GM12874 (cell line): Measurements from ENCODE around the gene CLDN2.

Experiments
- TF ChIP-seq, protein P1 (sequence below): IDR thresholded peaks from 2 replicates; pipeline ENCODE4 v1.5.1; 2011; ENCODE audit warnings: low read depth, mild to moderate bottlenecking, control low read depth, low read length, moderate library complexity; ENCODE audit not compliant: insufficient read depth

The CLDN2 gene

DNA sequence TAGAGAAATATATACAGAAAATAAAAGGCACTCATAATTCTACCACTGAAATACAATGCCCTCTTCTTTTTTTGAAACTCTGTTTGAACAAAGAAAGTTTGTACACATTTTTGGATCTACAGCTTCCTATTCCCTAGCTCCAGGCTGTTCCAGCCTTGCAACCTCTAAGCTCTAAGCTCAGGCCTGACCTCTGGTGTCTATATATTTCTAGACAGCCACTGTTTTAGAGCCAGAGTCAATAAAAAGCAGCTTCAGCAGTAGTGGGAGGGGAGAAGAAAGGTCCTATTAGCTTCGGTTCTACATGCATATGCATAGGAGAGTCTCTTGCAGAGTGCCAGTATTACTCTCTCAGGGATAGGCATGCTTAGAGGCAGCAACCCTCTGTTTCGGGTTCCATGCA is 39.7 kb downstream of the CLDN2 start:
- TF ChIP-seq, protein P1, sequence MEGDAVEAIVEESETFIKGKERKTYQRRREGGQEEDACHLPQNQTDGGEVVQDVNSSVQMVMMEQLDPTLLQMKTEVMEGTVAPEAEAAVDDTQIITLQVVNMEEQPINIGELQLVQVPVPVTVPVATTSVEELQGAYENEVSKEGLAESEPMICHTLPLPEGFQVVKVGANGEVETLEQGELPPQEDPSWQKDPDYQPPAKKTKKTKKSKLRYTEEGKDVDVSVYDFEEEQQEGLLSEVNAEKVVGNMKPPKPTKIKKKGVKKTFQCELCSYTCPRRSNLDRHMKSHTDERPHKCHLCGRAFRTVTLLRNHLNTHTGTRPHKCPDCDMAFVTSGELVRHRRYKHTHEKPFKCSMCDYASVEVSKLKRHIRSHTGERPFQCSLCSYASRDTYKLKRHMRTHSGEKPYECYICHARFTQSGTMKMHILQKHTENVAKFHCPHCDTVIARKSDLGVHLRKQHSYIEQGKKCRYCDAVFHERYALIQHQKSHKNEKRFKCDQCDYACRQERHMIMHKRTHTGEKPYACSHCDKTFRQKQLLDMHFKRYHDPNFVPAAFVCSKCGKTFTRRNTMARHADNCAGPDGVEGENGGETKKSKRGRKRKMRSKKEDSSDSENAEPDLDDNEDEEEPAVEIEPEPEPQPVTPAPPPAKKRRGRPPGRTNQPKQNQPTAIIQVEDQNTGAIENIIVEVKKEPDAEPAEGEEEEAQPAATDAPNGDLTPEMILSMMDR = no peak

DNA sequence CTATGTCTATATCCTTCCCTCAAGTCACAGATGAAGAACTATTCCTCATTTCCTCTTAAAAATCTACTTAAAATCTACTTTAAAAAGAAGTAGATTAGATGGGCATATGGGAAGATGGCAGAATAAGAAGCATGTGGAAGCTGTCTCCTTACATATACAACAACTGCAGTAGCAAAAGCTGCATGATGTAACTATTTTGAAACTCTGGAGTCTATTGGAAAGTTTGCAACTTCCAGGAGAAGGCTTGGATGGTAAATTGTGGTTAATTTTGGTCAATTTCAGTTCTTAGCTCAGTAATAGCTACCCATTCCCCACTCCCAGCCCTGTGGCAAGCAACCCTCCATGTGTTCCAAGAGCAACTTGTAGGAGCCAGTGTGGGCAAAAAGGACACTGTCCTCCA is 42.9 kb downstream of the CLDN2 start:
- TF ChIP-seq, protein P1 = no peak

DNA sequence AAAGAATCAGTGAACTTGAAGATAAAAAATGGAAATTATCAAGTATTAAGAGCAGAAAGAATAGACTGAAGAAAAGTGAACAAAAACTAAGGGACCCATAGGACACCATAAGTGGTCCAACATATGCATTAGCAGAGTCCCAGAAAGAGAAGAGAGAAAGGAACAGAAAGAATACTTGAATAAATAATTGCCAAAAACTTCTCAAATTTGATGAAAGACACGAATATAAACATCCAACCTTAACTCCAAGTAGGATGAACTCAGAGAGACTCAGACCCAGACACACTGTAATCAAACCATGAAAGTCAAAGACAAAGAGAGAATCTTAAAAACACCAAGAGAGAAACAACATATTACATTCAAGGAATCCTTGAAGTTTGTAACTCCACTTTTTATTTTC is 44.1 kb downstream of the CLDN2 start:
- TF ChIP-seq, protein P1 = no peak

DNA sequence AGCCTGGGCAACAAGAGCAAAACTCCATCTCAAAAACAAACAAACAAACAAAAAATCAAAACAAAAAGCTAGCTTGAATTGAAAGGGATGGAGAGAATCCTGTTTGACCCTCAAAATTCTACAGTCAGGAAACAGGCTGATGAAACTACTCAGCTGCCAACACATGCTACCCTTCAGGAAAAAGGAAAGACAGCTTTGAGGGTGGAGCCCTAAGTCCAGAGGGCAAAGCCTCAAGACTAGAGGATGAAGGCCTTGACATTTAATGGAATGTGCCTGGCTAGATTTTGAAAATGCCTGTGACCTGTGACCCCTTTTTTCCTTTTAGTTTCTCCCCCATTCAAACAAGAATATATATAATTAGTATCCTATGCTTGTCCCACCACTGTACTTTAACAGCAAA is 52.7 kb downstream of the CLDN2 start:
- TF ChIP-seq, protein P1 = no peak

DNA sequence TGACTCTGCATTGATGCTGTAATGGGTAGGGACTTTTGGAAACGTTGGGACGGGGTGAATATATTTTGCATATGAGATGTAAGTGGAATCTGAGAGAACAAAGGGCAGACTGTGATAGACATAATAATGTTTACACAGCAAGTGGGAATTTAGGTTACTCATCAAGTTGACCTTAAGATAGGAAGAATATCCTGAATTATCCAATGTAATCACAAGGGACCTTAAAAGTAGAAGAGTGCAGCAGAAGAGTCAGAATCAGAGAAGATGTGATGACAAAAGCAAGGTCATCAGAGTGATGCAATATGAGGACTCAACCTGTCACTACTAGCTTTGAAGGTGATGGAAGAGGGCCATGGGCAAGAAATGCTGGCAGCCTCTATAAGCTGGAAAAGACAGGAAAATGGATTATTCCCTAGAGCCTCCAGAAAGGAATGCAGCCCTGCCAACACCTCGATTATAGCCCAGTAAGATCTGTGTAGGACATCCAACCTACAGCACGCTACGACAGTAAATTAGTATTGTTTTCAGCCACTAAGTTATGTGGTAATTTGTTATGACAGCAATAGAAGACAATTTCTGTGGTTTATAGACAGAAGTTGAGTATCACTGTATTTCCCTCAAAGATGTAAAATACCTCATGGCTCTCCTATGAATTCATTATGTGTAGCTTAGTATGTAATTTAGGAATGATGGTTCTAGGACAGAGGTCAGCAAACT is 53.4 kb downstream of the CLDN2 start:
- TF ChIP-seq, protein P1 = no peak

DNA sequence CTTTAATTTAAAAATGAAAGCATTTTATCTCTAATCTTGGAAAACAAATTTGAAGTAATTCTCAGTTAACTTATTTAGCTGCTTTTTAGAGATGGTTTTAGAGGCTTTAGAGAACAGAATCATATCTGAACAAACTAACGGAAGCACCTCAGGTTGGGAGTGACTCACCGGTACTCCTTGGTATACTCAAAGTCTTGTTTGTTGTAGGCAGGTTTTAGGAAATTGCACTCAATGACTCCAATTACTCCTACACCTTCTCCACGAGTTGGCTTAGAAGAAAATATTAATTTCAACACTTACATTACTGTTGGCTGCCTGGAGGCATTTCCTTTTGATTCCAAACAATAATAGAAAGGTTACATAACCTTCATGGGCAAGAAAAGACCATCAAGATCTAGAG is 56.2 kb downstream of the CLDN2 start:
- TF ChIP-seq, protein P1 = no peak
